Germinal center (tissue), 1 donor: ENCODE data around the gene COL11A2.
"Not testable (repeated sequence)": the region's sequence is repeated elsewhere in the genome, so short reads cannot be mapped to it uniquely, and the experiment has no call there.

Source experiments
- DNase-seq: peaks from one replicate; pipeline ENCODE4 v3.0.0; 2012; ENCODE audit warnings: mixed read lengths, low spot score

COL11A2 gene

GRCh38 chr6:33192105-33192646 is at the start of gene COL11A2:
TSS of gene COL11A2 (minus strand) at chr6:33192467. CDS start at chr6:33192240, 227 bp downstream.
- DNase-seq, result no peak

GRCh38 chr6:33241968-33242367 is 49.7 kb upstream of the COL11A2 start:
- DNase-seq, result no peak

DNA sequence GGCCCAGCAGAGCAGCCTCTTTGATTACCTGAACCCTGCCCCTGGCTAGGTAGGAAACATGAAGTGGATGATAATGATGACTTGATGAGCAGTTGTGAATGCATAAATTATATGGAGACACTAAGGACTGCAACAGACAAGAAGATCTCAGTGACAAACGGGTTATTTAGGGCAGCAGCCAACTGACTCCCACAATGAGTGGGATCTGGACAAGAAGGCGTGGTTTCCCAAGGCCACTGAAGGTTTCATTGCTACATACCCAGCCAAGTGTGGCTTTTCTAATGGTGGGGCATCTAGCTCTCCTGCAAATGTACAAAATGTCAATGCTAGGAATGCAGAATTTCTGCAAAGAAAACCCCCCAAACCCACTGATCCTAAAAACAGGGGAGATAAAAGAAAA is 45.5 kb upstream of the COL11A2 start:
- no peak for DNase-seq

DNA sequence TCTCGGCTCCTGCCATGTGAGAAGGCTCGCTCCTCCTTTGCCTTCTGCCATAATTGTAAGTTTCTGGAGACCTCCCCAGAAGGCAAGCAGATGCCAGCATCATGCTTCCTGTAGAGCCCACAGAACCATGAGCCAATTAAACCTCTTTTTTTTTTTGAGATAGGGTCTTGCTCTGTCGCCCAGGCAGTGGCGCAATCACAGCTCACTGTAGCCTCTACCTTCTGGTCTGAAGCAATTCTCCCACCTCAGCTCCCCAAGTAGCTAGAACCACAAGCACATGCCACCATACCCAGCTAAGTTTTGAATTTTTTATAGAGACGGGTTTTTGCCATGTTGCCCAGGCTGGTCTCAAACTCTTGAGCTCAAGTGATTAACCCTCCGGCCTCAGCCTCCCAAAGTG is 44.6 kb upstream of the COL11A2 start:
- DNase-seq, result no peak

DNA sequence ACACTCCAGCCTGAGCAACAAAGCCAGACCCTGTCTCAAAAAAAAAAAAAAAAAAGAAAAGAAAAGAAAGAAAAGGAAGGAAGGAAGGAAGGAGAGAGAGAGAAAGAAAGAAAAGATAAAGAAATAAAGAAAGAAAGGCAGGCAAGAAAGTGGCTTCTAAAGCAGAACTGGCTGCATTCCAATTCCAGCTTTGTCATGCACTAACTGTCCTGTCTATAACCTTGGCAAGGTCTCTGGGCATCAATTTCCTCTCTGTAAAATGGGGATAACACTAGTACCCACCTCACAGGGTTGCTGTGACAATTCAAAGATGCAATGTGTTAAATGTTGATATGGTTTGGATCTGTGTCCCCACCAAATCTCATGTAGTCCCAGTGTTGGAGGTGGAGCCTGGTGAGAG is 44.1 kb upstream of the COL11A2 start:
- DNase-seq, result no peak

GRCh38 chr6:33235221-33235634 is 43.0 kb upstream of the COL11A2 start:
- no peak for DNase-seq

DNA sequence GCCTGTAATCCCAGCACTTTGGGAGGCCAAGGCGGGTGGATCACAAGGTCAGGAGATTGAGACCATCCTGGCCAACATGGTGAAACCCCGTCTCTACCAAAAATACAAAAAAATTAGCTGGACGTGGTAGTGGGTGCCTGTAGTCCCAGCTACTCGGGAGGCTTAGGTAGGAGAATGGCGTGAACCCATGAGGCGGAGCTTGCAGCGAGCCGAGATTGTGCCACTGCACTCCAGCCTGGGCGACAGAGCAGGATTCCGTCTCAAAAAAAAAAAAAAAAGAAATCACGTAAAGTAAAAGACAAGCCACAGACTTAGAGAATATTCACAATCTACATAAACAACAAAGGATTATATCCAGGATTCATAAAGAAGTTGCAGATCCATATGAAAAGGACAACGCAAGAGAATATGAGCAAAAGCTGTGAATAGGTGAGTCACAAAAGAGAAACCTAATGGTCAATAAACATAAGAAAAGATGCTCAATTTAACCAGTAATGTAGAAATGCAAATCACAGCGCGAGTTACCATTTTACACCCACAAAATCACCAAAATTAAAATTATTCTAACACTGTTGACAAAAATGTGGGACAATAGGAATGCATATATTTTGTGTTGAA is 34.3 kb upstream of the COL11A2 start:
- DNase-seq, result not testable (repeated sequence)

DNA sequence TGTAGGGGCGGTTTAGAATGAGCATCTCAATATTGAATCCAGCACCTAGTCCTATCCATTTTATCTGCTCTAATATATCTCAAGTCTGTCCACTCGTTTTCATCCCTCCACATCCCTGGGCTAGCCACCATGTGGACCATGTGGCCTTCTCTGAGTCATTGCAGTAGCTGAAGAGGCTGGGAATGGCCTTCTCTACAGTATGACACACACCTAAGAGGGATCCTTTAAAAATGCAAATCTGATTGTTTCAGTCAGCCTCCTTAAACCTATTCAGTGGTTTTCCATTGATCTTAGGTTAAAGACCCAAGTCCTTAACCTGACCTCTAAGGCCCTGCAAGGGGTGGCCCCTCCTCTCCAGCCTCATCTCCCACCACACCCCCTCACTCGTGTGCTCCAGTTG is 25.4 kb upstream of the COL11A2 start:
- no peak for DNase-seq

DNA sequence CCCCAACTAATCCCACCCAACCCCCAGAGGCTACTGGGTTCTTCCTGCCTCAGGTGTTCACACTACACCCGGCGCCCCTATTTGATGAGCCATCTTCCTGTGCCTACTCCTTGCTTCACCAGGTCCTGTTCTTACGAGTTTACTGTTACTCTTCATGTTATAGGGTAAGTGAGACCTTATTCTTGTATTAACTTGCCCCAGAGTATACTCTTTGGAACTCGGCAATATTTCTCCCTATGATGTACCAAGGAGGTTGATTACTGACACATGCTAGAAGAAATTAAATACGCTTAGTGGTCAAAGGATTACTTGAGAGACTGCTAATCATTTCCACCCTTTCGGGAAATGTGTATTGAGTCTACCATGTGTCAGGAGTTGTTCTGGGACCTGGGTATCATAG is 25.0 kb upstream of the COL11A2 start:
- no peak for DNase-seq

- no peak for DNase-seq
These were observed 23.9 kb upstream of the COL11A2 start for GRCh38 chr6:33216117-33216649.

DNA sequence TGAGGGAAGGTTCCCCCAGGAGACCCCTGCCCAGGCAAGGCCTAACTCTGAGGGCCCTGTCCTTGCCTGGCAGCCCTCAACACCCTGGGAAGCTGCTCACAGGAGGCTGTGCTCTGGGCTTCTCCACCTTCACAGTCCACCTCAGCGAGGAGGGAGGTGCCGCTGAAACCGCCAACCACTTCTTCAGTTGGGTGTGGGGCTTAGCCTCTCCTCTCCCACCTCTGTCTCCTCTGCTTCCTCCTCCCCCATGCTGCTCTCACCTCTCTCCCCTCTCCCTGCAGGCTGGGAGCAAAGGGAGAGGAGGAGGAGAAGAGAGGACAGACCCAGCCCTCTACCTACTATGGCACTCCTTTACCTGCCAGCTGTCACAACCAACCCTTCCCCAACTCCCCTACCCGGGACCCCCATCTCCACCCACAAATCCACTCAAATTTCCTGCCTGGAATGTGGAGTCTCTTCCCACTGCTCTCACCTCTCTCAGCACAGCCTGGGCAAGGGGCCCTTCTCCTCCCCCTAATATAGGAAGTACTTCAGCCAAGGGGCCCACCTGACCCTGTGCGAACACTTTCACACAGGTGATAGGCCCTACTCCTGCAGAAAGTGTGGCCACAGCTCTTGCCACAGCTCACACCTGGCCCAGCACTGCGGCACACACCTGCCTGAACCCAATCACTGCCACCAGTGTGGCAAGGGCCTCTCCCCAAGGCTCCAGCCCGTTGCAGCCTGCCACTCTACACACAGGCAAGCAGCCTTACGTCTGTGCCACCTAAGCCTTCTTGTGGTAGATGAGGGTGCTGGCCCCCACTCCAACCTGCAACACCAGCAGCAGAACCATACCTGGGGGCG is 23.2 kb upstream of the COL11A2 start:
- peak; percentile 1 for DNase-seq

DNA sequence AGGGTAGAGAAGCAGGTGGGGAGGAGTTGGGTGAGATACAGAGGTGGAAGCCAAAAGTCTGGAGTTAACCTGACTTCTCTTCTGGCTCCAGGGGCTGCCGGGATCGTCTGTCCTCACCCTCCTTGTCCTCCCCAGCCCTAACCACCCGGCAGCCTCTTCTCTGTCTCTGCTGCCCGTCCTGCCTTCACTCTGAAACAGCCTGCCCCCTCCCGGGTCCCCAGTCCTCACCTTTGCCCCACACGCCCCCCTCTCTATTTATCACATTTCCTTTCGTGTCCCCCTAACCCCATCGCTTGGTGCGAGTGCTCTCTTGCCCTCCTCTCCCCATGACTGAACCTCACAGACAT is 21.7 kb upstream of the COL11A2 start:
- peak; percentile 8 for DNase-seq

DNA sequence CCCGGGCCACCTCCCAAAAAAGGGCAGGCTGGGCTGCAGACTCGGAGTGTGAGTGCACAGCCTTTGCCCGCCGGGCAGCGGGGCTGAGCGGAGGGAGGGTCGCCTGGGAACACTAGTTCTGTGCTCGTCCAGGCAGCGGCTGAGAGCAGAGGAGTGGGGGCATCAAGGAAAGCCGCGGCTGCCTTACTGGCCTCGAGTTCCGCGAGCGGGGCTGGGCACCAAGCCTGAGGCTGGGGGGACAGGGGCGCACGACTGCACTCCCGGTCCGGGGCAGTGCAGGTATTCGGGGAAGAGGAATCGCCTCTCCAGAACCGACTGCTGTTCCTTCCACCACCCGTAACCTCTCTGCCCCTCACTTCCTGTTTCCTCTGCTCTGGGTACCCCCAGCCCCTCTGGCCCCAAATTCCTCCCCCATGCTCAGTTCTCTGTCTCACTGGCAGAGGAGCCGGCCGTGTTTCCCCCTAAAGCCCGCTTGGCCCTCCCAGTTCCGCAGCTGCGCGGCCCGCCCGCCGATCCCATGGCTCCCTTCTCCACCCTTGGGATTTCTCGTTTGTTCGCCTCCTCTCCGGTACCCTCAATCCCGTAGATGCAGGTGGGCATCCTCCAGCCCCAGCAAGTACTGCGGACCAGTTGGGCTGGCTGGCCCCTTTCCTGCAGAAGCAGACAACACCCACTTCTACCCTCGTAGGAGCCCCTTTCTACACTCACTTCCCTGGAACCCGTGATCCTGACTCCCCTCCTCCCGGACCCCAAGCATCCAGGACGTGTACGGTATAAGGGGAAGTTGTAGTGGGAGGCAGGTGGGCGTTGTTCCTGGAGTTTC is 21.1 kb upstream of the COL11A2 start:
- DNase-seq, result peak; percentile 36

- no peak for DNase-seq
These were observed 20.5 kb upstream of the COL11A2 start for GRCh38 chr6:33212857-33213165.

- peak; percentile 1 for DNase-seq
These were observed 19.6 kb upstream of the COL11A2 start for GRCh38 chr6:33211666-33212422.

DNA sequence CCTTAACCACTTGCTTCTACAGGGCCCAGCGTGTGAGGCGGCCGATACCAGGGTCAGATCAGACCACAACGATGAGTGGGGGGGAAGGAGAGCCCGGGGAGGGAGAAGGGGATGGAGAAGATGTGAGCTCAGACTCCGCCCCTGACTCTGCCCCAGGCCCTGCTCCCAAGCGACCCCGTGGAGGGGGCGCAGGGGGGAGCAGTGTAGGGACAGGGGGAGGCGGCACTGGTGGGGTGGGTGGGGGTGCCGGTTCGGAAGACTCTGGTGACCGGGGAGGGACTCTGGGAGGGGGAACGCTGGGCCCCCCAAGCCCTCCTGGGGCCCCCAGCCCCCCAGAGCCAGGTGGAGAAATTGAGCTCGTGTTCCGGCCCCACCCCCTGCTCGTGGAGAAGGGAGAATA is 18.9 kb upstream of the COL11A2 start:
- peak; percentile 1 for DNase-seq

- DNase-seq, result no peak
These were observed 17.6 kb upstream of the COL11A2 start for GRCh38 chr6:33209856-33210255.

DNA sequence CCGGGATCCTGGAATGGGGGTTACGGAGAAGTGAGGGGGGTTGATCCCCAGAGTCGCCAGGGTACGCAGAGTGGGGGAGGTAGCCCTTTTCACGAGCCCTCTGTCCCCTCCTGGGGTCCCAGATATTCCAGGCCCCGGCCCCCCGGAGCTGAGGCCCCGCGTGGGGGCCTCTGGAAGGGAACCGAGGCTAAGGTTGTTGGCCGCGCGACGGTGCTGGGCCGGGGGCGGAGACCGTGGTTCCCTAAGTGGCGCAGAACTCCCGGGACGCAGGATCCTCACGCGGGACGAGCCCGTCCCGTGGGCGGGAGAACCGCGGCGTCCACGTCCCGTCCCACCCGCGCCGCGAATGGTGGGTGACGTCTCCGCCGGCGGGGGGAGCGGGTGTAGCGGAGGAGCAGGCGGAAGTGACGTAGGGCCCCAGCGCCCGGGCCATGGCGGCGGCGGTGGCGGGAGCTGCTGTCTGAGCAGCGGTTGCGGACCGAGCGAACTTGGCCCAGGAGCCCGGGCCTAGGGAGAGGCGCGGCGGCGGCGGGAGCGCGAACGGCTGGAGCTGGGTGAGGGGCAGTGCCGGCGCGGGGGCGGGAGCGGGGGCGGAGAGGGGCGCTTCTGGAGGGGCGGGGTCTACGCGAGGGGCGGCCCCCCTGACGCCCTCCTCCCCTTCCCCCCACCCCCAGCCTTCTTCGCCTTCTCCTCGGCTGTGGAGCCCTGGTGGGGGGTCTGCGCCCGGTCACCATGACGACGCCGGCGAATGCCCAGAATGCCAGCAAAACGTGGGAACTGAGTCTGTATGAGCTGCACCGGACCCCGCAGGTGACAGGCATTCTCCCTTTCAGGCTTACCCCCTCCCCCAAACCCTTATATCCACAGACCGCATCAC is 16.1 kb upstream of the COL11A2 start, which contains the start of gene RING1:
Gene RING1 (plus strand): TSS at position 410 of the 877 bp plus-strand sequence. CDS start 323 bp downstream, at position 733.
- DNase-seq, result peak; percentile 94

DNA sequence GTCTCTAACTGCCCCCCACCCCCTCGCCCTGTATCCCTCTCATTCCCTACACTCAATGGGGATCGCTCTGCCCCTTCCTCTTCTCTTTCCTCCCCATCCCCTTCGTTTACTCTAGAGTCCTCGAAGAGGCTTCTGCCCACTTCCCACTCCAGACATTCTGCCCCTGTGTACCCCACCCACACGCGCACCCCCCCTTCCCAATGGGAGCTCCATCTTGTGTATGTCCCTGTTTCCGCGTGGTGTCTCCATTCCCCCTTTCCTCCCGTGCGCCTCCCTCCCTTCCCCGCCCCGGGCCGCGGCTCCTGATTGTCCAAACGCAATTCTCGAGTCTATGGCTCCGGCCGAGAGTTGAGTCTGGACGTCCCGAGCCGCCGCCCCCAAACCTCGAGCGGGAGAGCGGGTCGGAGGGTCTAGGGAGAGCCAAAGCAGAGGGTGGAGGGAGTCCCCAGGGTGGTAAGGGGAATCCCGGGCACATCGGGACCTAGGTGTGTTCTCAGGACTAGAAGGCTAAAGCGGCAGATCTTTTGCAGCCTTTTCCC is 15.4 kb upstream of the COL11A2 start:
- no peak for DNase-seq

DNA sequence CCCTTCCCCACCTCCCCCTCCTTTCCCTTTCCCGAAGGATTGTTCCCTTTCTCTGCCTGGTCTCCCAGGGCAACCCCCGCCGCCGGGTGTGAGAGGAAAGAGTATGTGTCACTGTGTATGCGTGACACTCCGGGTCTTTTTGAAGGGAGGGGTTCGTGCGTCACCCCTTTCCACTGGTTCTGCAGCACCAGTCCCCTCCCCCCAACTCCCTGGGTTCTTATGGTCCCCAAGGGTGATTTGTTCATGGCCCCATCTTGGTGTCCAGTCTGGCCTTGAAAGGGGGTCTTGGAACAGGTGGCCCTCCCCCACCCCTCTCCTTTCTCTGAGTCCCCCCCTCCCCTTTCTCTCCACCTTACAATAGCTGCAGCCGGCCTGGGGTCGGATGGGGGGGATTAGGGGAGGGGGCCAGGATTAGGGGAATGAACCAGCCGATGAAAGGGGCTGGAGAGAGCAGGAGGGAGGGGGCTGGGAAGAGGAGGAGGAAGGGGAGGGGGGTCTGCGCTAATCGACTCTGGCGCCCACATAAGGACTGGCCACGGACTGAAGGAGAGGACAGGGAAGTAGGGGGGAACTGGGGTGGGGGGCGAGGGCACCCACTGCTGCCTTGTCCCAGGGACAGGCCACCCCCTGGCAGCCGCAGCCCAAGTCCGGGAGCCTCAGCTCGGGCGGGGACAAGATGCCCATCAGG is 14.7 kb upstream of the COL11A2 start:
- DNase-seq, result no peak
